Measurements from ENCODE around the gene PLEKHA7.
"Not testable (repeated sequence)": the region's sequence is repeated elsewhere in the genome, so short reads cannot be mapped to it uniquely, and the experiment has no call there.

The PLEKHA7 gene

GRCh38 chr11:16942911-16943310, 71.3 kb downstream of the PLEKHA7 start:
- DNase-seq (ENCODE audit: low read depth in 2 of 2) = no peak

GRCh38 chr11:16942342-16942741, 71.9 kb downstream of the PLEKHA7 start:
- no peak for DNase-seq (ENCODE audit: low read depth in 2 of 2)

- DNase-seq (ENCODE audit: low read depth in 2 of 2) = no peak
Measured at GRCh38 chr11:16941935-16942334, 72.3 kb downstream of the PLEKHA7 start.

- no peak for DNase-seq (ENCODE audit: low read depth in 2 of 2)
Measured at GRCh38 chr11:16938061-16938460, 76.2 kb downstream of the PLEKHA7 start.

- no peak for DNase-seq (ENCODE audit: low read depth in 2 of 2)
Measured at GRCh38 chr11:16936643-16937042, 77.6 kb downstream of the PLEKHA7 start.

GRCh38 chr11:16935518-16936302, 78.5 kb downstream of the PLEKHA7 start:
- no peak for DNase-seq (ENCODE audit: low read depth in 2 of 2)

GRCh38 chr11:16933756-16934603, 80.2 kb downstream of the PLEKHA7 start:
- no peak for DNase-seq (ENCODE audit: low read depth in 2 of 2)

- no peak for DNase-seq (ENCODE audit: low read depth in 2 of 2)
Measured at GRCh38 chr11:16933291-16933690, 80.9 kb downstream of the PLEKHA7 start.

- DNase-seq (ENCODE audit: low read depth in 2 of 2) = no peak
Measured at GRCh38 chr11:16928044-16928443, 86.2 kb downstream of the PLEKHA7 start.

GRCh38 chr11:16926883-16927626, 87.2 kb downstream of the PLEKHA7 start:
- no peak for DNase-seq (ENCODE audit: low read depth in 2 of 2)

GRCh38 chr11:16925561-16926065, 88.6 kb downstream of the PLEKHA7 start:
- no peak for DNase-seq (ENCODE audit: low read depth in 2 of 2)

- no peak for DNase-seq (ENCODE audit: low read depth in 2 of 2)
Measured at GRCh38 chr11:16924826-16925560, 89.2 kb downstream of the PLEKHA7 start.

GRCh38 chr11:16924462-16924825, 89.8 kb downstream of the PLEKHA7 start:
- no peak for DNase-seq (ENCODE audit: low read depth in 2 of 2)

- DNase-seq (ENCODE audit: low read depth in 2 of 2) = no peak
Measured at GRCh38 chr11:16923987-16924386, 90.2 kb downstream of the PLEKHA7 start.

- no peak for DNase-seq (ENCODE audit: low read depth in 2 of 2)
Measured at GRCh38 chr11:16921668-16922067, 92.5 kb downstream of the PLEKHA7 start.

GRCh38 chr11:16921019-16921418, 93.2 kb downstream of the PLEKHA7 start:
- no peak for DNase-seq (ENCODE audit: low read depth in 2 of 2)

GRCh38 chr11:16920559-16920958, 93.7 kb downstream of the PLEKHA7 start:
- no peak for DNase-seq (ENCODE audit: low read depth in 2 of 2)

- DNase-seq (ENCODE audit: low read depth in 2 of 2) = not testable (repeated sequence)
Measured at GRCh38 chr11:16918543-16919182, 95.6 kb downstream of the PLEKHA7 start.

GRCh38 chr11:16917941-16918340, 96.3 kb downstream of the PLEKHA7 start:
- no peak for DNase-seq (ENCODE audit: low read depth in 2 of 2)

- no peak for DNase-seq (ENCODE audit: low read depth in 2 of 2)
Measured at GRCh38 chr11:16912692-16913111, 101.5 kb downstream of the PLEKHA7 start.

- DNase-seq (ENCODE audit: low read depth in 2 of 2) = no peak
Measured at GRCh38 chr11:16911658-16912057, 102.6 kb downstream of the PLEKHA7 start.

Data from stimulated activated CD4-positive, alpha-beta T cell treated with anti-CD3 and anti-CD28 coated beads, Interleukin-12 subunit alpha, Interleukin-12 subunit beta, amount 100 ng/mL, for 24 hours (primary cell).